GM12872 (cell line): Measurements from ENCODE around the gene FAF1.

Experiments used
- CTCF ChIP-seq: IDR thresholded peaks from 3 replicates; pipeline ENCODE4 v1.5.1; 2011; ENCODE audit warnings: low read depth, mild to moderate bottlenecking, low read length, moderate library complexity; ENCODE audit not compliant: insufficient read depth

FAF1 gene

DNA sequence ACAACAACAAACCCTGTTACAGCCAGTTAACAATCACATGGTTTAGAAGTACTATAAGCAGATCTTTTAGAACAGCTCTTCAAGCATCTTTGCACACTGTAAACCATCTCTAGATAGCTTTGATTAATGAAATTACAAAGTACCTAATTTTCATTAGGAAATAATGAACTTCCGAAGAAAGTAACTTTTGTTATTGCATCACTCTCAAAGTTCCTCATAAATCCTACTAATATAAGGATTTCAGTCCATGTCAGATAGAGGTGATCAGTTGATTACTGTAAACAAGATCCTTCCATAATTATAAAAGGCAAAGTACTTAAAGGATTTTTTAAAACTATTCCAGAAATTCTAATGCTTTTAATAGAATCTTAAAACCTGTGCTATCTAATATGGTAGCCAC is 58.2 kb downstream of the FAF1 start:
- TF ChIP-seq CTCF = no peak

DNA sequence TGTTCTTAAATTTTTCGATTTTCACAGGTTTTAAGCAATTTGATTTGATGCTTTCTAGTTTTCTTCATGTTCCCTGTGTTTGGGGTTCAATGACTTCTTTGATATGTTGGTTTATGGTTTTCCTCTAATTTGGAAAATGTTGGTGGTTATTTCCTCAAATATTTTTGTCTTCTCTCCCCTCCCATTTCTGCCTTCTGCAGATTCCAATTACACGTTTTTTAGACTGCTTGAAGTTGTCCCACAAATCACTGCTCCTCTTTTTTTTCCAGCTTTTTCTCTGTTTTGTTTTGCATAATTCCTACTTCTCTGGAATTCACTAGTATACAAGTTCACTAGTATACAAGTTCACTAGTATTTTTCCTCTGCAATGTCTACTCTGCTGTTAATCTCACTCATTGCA is 61.3 kb downstream of the FAF1 start:
- TF ChIP-seq CTCF = no peak

GRCh38 chr1:50894340-50894739 is 65.7 kb downstream of the FAF1 start:
- TF ChIP-seq CTCF = no peak

GRCh38 chr1:50893466-50893865 is 66.6 kb downstream of the FAF1 start:
- no peak for TF ChIP-seq CTCF

- TF ChIP-seq CTCF = no peak
Observed at GRCh38 chr1:50880373-50880772, 79.7 kb downstream of the FAF1 start.

DNA sequence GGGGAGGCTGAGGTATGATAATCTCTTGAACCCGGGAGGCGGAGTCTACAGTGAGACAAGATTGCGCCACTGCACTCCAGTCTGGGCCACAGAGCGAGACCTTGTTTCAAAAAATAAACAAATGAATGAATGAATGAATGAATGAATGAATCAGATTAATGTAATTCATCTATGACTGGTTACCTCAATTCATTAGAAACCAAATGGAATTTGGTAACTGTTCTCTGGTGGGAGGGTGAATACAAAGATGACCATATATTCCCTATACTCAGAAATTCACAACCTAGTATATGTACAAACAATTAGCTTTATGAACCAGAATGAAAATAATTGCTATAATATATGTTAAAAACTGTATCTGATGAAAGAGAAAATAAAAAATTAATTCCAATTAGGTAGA is 80.9 kb downstream of the FAF1 start:
- no peak for TF ChIP-seq CTCF

DNA sequence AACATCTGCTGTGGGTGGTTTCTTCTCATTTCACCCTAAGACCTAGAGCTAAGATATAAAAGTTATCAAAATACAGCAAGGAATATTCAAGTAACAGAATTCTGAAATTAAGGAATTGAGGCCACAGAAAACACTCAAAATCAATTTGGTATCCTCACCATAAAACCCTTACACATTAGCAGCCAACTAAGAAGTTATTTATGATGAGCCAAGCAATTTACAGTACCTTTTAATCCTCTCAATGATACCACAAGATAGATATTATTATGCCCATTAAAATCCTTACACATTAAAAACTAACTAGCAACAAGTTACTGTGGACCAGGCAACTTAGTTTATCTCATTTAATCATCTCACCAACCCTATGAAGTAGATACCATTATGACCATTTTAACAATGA is 81.6 kb downstream of the FAF1 start:
- no peak for TF ChIP-seq CTCF

DNA sequence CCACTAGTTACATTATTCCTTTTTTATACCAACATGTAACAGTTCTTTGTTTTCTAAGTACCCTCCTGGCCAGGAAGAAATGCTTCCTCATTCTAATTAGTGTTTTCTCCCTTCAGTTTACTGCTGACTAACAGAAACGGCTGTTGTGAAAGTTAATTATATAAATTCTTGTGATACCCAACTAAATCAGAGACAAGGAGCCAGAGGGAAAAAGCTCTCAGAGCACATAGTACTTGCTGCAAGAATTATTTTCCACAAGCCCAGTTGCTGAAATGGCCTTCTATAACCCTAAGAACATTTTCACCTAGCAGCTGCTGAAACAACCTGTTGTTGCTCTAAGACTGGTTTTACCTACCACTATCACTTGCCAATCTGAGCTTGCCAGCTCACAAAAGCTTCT is 82.4 kb downstream of the FAF1 start:
- TF ChIP-seq CTCF = no peak
